Psoas muscle (tissue), 8 donors: ENCODE results near the gene SH3BP5. TPM values are rescaled to one million over a fixed set of nuclear protein-coding genes. Genes with fewer than 3 reads are reported as not detected.

Experiments
- ATAC-seq, 4 donors: fragments of 200-7000 bp; cut with Tn5 transposase; one replicate each; pipeline ENCODE4 v1.9.1; 2020; ENCODE audit warnings: moderate library complexity in 3 of 4, mild to moderate bottlenecking in 2 of 4
- DNase-seq, 2 donors: peaks; one replicate each; pipeline ENCODE4 v3.0.0-alpha.2; 2020
- H3K27ac ChIP-seq: fragments of 200-600 bp; one replicate; pipeline ENCODE4 v1.8.0; 2022
- H3K27me3 ChIP-seq, 3 donors: fragments of 200-600 bp in 1 of 3; one replicate each; pipeline versions ENCODE4 v1.6.1 to v1.8.0; 2013 to 2022; ENCODE audit warnings: low read length in 2 of 3, mild to moderate bottlenecking in 2 of 3, moderate library complexity in 1 of 3; ENCODE audit not compliant: insufficient read depth in 3 of 3
- H3K36me3 ChIP-seq, 2 donors: fragments of 200-600 bp in 1 of 2; one replicate each; pipeline versions ENCODE4 v1.6.1 to v1.8.0; 2013 to 2022; ENCODE audit warnings: low read depth in 1 of 2, mild to moderate bottlenecking in 1 of 2, moderate library complexity in 1 of 2; ENCODE audit not compliant: insufficient read depth in 1 of 2
- H3K4me1 ChIP-seq: fragments of 200-600 bp; one replicate; pipeline ENCODE4 v1.8.0; 2022
- H3K4me3 ChIP-seq: fragments of 200-600 bp; one replicate; pipeline ENCODE4 v1.8.0; 2022; ENCODE audit warnings: mild to moderate bottlenecking
- H3K9me3 ChIP-seq: fragments of 200-600 bp; one replicate; pipeline ENCODE4 v1.8.0; 2022
- WGBS, 3 donors: extraction: QIAGEN DNeasy Blood & Tissue Kit; methylation state at CpG; one replicate each; pipeline versions ENCODE4 v1.1.6 to v1.1.7; 2013; 5-methylcytosine and 5-hydroxymethylcytosine counted together
- intact Hi-C, 2 donors: fragments of 100-400 bp; cut with DNase I; formaldehyde crosslinking; loops; one replicate each; pipeline versions ENCODE4 v1.11.0 to v1.14.2; 2022
- polyA plus RNA-seq, 3 donors: library from polyadenylated mRNA; stranded (reverse); fragments of 200-250 nt; gene quantifications; one replicate each; pipeline ENCODE4 v1.2.3, GENCODE V29; 2013
- total RNA-seq, 4 donors: library from RNA; stranded (reverse); fragmentation: NEBNext Ultra II Directional in 2 of 4; extraction: Animal tissue kit (Norgen Biotek cat#: 25700) in 2 of 4; gene quantifications; one replicate each; pipeline versions ENCODE4 v1.2.1 to v1.2.4, GENCODE V29; 2021 to 2023
- TF ChIP-seq, protein P1 (sequence below): fragments of 200-600 bp; IDR thresholded peaks from one replicate; pipeline ENCODE4 v1.8.0; 2022; ENCODE audit warnings: antibody characterized with exemption
- donor health status: healthy with polysubstance abuse.
- donor health status: DM: no; HTN: no; CAD: no; lungs with moderate emphysema.
- donor health status: Bipolar disorder and iron deficiency.
- donor health status: healthy.
- donor health status: DM: yes; HTN: yes; CAD: no.
- donor health status: DM: no; HTN: no; CAD: no.
- donor health status: DM: no; HTN: no; CAD: no.
- donor health status: DM: yes; HTN: yes; CAD: no.

The SH3BP5 gene
- total and polyA plus RNA-seq, 7 donors = 14.4 to 63.0 (median 42.8) TPM

GRCh38 chr3:15205934-15206661 lies 126.3 kb downstream of the SH3BP5 start, which contains the start of gene CAPN7:
CAPN7 (plus strand) TSS chr3:15206246; CDS start chr3:15206496, 250 bp downstream.
- H3K27me3 ChIP-seq = no peaks in the 10 kb centered on the region
- ATAC-seq (peak; percentile 93 to 98 (median 96)), DNase-seq (peak; percentile 98)
- H3K36me3 ChIP-seq = peaks cover 0 to 23% of the 10 kb centered on the region in 2 donors
- H3K27ac ChIP-seq = peak within 1 kb of the TSS; percentile 99
- peak within 1 kb of the TSS; percentile 91 for H3K4me3 ChIP-seq
- H3K4me1 ChIP-seq = peaks cover 15% of the 10 kb centered on the region
- intact Hi-C loops = loop anchor here (10.0 kb wide), 3 partner anchors 281 to 1039 kb away; no protein-coding TSS in a partner anchor
- 0 to 1% (median 1%) methylated on average over 68 to 92 of the region's 92 CpGs for WGBS, 3 donors
- no peaks in the 10 kb centered on the region for H3K9me3 ChIP-seq
- TF ChIP-seq, protein P1, sequence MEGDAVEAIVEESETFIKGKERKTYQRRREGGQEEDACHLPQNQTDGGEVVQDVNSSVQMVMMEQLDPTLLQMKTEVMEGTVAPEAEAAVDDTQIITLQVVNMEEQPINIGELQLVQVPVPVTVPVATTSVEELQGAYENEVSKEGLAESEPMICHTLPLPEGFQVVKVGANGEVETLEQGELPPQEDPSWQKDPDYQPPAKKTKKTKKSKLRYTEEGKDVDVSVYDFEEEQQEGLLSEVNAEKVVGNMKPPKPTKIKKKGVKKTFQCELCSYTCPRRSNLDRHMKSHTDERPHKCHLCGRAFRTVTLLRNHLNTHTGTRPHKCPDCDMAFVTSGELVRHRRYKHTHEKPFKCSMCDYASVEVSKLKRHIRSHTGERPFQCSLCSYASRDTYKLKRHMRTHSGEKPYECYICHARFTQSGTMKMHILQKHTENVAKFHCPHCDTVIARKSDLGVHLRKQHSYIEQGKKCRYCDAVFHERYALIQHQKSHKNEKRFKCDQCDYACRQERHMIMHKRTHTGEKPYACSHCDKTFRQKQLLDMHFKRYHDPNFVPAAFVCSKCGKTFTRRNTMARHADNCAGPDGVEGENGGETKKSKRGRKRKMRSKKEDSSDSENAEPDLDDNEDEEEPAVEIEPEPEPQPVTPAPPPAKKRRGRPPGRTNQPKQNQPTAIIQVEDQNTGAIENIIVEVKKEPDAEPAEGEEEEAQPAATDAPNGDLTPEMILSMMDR = peak; percentile 39

- peaks cover 0 to 17% of the 10 kb centered on the region in 2 donors for H3K36me3 ChIP-seq
- H3K9me3 ChIP-seq = no peaks in the 10 kb centered on the region
- intact Hi-C loops = loop anchor here (10.0 kb wide), 3 partner anchors 281 to 1039 kb away; no protein-coding TSS in a partner anchor
- H3K27me3 ChIP-seq = no peaks in the 10 kb centered on the region
- TF ChIP-seq, protein P1 = no peak
- peak overlapping the region; percentile 99 for H3K27ac ChIP-seq
- DNase-seq (no peak), ATAC-seq (no peak)
- peak overlapping the region; percentile 91 for H3K4me3 ChIP-seq
- WGBS, 3 donors = 5 to 10% (median 9%) methylated on average over 3 of the region's 3 CpGs
- H3K4me1 ChIP-seq = peaks cover 15% of the 10 kb centered on the region
Measured at GRCh38 chr3:15205482-15205933, 126.9 kb downstream of the SH3BP5 start.

Other genes with a start within 250 kb of the SH3BP5 start
- 10 to 100 TPM; 18.6 to 26.3 (median 23.2) TPM for gene RBSN, start 233.4 kb downstream of the SH3BP5 start, total RNA-seq
- 10 to 100 TPM in 2 of 3 donors, 1 to 10 TPM in 1; 7.7 to 21.5 (median 10.7) TPM for gene RBSN, start 233.4 kb downstream of the SH3BP5 start, polyA plus RNA-seq
- gene CAPN7, start 126.3 kb downstream of the SH3BP5 start, total RNA-seq = 10 to 100 TPM; 22.4 to 42.7 (median 27.3) TPM
- gene CAPN7, start 126.3 kb downstream of the SH3BP5 start, polyA plus RNA-seq = 10 to 100 TPM; 15.2 to 28.0 (median 20.5) TPM
- 1 to 10 TPM; 7.5 to 8.3 (median 8.1) TPM for gene METTL6, start 95.0 kb upstream of the SH3BP5 start, total RNA-seq
- 10 to 100 TPM in 2 of 3 donors, 1 to 10 TPM in 1; 6.5 to 18.5 (median 14.3) TPM for gene METTL6, start 95.0 kb upstream of the SH3BP5 start, polyA plus RNA-seq
- gene EAF1, start 95.0 kb upstream of the SH3BP5 start, total RNA-seq = 10 to 100 TPM in 2 of 4 donors, 1 to 10 TPM in 2; 9.3 to 16.0 (median 9.8) TPM
- 10 to 100 TPM in 1 of 3 donors, 1 to 10 TPM in 2; 5.0 to 17.9 (median 9.1) TPM for gene EAF1, start 95.0 kb upstream of the SH3BP5 start, polyA plus RNA-seq
- 10 to 100 TPM in 2 of 4 donors, 1 to 10 TPM in 2; 4.6 to 18.2 (median 11.1) TPM for gene COLQ, start 189.1 kb upstream of the SH3BP5 start, total RNA-seq
- gene COLQ, start 189.1 kb upstream of the SH3BP5 start, polyA plus RNA-seq = 10 to 100 TPM in 1 of 3 donors, 1 to 10 TPM in 2; 6.9 to 12.3 (median 9.7) TPM